ENCODE data around the gene DGCR2. TPM values are rescaled to one million over a fixed set of nuclear protein-coding genes. Genes with fewer than 3 reads are reported as not detected.

DGCR2 gene
- polyA plus RNA-seq, 1 donor (not counting 4 experiments of a cell fraction or from before 2014, with no cell fraction given), result 23.2 TPM

DNA sequence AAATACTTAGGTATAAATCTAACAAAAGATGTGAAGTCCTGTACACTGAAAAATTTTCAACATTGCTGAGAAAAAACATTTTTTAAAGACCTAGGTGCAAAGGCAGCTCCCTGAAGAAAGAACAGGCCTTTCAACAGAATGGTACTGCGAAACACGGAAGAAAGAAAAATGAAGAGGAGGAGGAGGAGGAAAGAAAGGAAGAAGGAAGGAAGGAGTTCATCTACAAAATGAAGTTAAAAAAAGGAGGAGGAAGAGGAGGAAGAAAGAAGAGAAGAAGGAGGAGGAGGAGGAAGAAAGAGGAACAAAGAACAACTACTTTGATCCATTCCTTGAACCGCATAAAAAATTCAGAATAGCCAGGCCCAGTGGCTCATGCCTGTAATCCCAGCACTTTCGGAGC lies 29.5 kb downstream of the DGCR2 start:
- Histone ChIP-seq H2AFZ (ENCODE audit: control insufficient read depth, low read length) (no peak overlapping the region), H4K20me1 (ENCODE audit: control insufficient read depth, extremely low read depth, insufficient read depth, low read length) (peaks cover 2% of the 10 kb centered on the region), H3K9me1 (ENCODE audit: control insufficient read depth, extremely low read depth, insufficient read depth, low read length) (peaks cover 2% of the 10 kb centered on the region), H3K36me3 (ENCODE audit: control insufficient read depth in 2 of 2, extremely low read depth in 1 of 2, insufficient read depth in 2 of 2, low read length in 2 of 2) (peaks cover 10% of the 10 kb centered on the region in 2 experiments), H3K4me3 (ENCODE audit: control insufficient read depth in 2 of 3, extremely low read depth in 1 of 3, insufficient read depth in 2 of 3, low read depth in 1 of 3, low read length in 3 of 3) (no peak overlapping the region), H3K4me1 (ENCODE audit: control insufficient read depth, extremely low read depth, insufficient read depth, low read length) (no peaks in the 10 kb centered on the region), H3K27ac (ENCODE audit: control insufficient read depth, insufficient read depth, low read length) (no peak overlapping the region), H3K9ac (ENCODE audit: control insufficient read depth, extremely low read depth, insufficient read depth, low read length) (no peak overlapping the region), H3K27me3 (ENCODE audit: control insufficient read depth, extremely low read depth, insufficient read depth, low read length) (no peaks in the 10 kb centered on the region), H3K79me2 (ENCODE audit: control insufficient read depth, insufficient read depth, low read length) (peaks cover 18% of the 10 kb centered on the region), H3K4me2 (ENCODE audit: control insufficient read depth, extremely low read depth, insufficient read depth, low read depth, low read length) (no peak overlapping the region), H3K9me3 (ENCODE audit: control insufficient read depth, low read depth, low read length) (no peaks in the 10 kb centered on the region)
- no peak for DNase-seq (ENCODE audit: low read depth, low spot score)
- TF ChIP-seq EZH2 (IDR thresholded peaks at IDR 0.05; ENCODE audit: low read length), result no peak
- no peak for FAIRE-seq
- dilution Hi-C loops (cut with MboI; ENCODE audit: extremely low pct_ligation_motif_present, low sequenced_read_pairs), result no loop called here

DNA sequence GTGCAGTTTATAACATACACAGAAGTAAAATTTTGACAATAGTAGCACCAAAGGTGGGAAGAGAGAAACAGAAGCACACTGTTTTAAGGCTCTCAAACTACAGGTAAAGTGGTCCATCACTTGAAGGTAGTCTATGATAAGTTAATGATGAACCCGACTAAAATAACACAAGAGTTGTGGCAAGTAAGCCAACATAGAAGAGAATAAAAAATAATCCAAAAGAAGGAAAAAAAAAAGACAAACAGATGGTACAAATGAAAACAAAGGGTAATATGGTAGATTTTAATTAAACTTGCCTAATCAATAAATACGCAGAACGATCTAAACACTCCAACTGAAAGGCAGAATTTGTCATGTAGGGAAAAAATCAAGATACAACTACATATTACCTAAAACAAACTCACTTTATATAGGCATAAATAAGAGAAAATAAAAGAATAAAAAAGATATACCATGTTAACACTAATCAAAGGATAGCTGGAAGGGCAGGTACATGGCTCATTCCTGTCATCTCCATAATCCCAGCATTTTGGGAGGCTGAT lies 31.6 kb downstream of the DGCR2 start:
- Histone ChIP-seq H3K36me3 (ENCODE audit: control insufficient read depth in 2 of 2, extremely low read depth in 1 of 2, insufficient read depth in 2 of 2, low read length in 2 of 2) (peaks cover 14 to 15% of the 10 kb centered on the region in 2 experiments), H3K9ac (ENCODE audit: control insufficient read depth, extremely low read depth, insufficient read depth, low read length) (no peak overlapping the region), H2AFZ (ENCODE audit: control insufficient read depth, low read length) (no peak overlapping the region), H3K9me3 (ENCODE audit: control insufficient read depth, low read depth, low read length) (no peaks in the 10 kb centered on the region), H3K79me2 (ENCODE audit: control insufficient read depth, insufficient read depth, low read length) (peaks cover 8% of the 10 kb centered on the region), H3K9me1 (ENCODE audit: control insufficient read depth, extremely low read depth, insufficient read depth, low read length) (no peaks in the 10 kb centered on the region), H3K4me3 (ENCODE audit: control insufficient read depth in 2 of 3, extremely low read depth in 1 of 3, insufficient read depth in 2 of 3, low read depth in 1 of 3, low read length in 3 of 3) (no peak overlapping the region), H3K27ac (ENCODE audit: control insufficient read depth, insufficient read depth, low read length) (no peak overlapping the region), H4K20me1 (ENCODE audit: control insufficient read depth, extremely low read depth, insufficient read depth, low read length) (peaks cover 4% of the 10 kb centered on the region), H3K4me2 (ENCODE audit: control insufficient read depth, extremely low read depth, insufficient read depth, low read depth, low read length) (no peak overlapping the region), H3K27me3 (ENCODE audit: control insufficient read depth, extremely low read depth, insufficient read depth, low read length) (no peaks in the 10 kb centered on the region), H3K4me1 (ENCODE audit: control insufficient read depth, extremely low read depth, insufficient read depth, low read length) (peaks cover 10% of the 10 kb centered on the region)
- DNase-seq (ENCODE audit: low read depth, low spot score) (no peak), FAIRE-seq (no peak)
- no peak for TF ChIP-seq EZH2 (IDR thresholded peaks at IDR 0.05; ENCODE audit: low read length)
- TF ChIP-seq, protein P1, sequence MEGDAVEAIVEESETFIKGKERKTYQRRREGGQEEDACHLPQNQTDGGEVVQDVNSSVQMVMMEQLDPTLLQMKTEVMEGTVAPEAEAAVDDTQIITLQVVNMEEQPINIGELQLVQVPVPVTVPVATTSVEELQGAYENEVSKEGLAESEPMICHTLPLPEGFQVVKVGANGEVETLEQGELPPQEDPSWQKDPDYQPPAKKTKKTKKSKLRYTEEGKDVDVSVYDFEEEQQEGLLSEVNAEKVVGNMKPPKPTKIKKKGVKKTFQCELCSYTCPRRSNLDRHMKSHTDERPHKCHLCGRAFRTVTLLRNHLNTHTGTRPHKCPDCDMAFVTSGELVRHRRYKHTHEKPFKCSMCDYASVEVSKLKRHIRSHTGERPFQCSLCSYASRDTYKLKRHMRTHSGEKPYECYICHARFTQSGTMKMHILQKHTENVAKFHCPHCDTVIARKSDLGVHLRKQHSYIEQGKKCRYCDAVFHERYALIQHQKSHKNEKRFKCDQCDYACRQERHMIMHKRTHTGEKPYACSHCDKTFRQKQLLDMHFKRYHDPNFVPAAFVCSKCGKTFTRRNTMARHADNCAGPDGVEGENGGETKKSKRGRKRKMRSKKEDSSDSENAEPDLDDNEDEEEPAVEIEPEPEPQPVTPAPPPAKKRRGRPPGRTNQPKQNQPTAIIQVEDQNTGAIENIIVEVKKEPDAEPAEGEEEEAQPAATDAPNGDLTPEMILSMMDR (optimal IDR thresholded peaks at IDR 0.05 in 1 of 3, IDR thresholded peaks at IDR 0.05 in 1 of 3, conservative IDR thresholded peaks at IDR 0.05 in 1 of 3; ENCODE audit: extremely low read depth in 1 of 3, insufficient read depth in 2 of 3, low read length in 3 of 3), result no peak
- dilution Hi-C loops (cut with MboI; ENCODE audit: extremely low pct_ligation_motif_present, low sequenced_read_pairs), result no loop called here

DNA sequence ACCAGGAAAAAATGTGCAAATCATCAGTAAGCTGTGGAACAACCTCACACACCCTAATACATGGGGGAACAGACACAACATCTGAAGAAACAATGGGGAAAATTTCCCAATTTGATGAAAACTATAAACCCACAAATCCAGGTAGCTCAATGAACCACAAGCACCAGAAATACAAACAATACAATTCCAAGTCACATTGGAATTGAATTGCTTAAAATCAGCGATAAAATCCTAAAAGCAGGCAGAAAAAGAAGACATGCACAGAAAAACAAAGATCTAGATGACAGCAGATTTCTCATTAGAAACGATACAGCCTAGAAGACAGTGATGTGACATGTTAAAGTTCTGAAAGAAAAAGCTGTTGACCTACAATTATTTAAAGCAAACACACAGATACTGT lies 32.0 kb downstream of the DGCR2 start:
- H3K36me3 ChIP-seq (ENCODE audit: control insufficient read depth in 2 of 2, extremely low read depth in 1 of 2, insufficient read depth in 2 of 2, low read length in 2 of 2), result peaks cover 14 to 15% of the 10 kb centered on the region in 2 experiments
- peaks cover 9% of the 10 kb centered on the region for H3K79me2 ChIP-seq (ENCODE audit: control insufficient read depth, insufficient read depth, low read length)

More for the DNA sequence above, 32.0 kb downstream of the DGCR2 start:
- Histone ChIP-seq H3K9me1 (ENCODE audit: control insufficient read depth, extremely low read depth, insufficient read depth, low read length) (no peaks in the 10 kb centered on the region), H4K20me1 (ENCODE audit: control insufficient read depth, extremely low read depth, insufficient read depth, low read length) (peaks cover 4% of the 10 kb centered on the region), H3K9ac (ENCODE audit: control insufficient read depth, extremely low read depth, insufficient read depth, low read length) (no peak overlapping the region), H3K4me3 (ENCODE audit: control insufficient read depth in 2 of 3, extremely low read depth in 1 of 3, insufficient read depth in 2 of 3, low read depth in 1 of 3, low read length in 3 of 3) (no peak overlapping the region), H3K4me2 (ENCODE audit: control insufficient read depth, extremely low read depth, insufficient read depth, low read depth, low read length) (no peak overlapping the region), H3K4me1 (ENCODE audit: control insufficient read depth, extremely low read depth, insufficient read depth, low read length) (peaks cover 10% of the 10 kb centered on the region), H2AFZ (ENCODE audit: control insufficient read depth, low read length) (no peak overlapping the region), H3K27ac (ENCODE audit: control insufficient read depth, insufficient read depth, low read length) (no peak overlapping the region), H3K9me3 (ENCODE audit: control insufficient read depth, low read depth, low read length) (no peaks in the 10 kb centered on the region), H3K27me3 (ENCODE audit: control insufficient read depth, extremely low read depth, insufficient read depth, low read length) (no peaks in the 10 kb centered on the region)
- FAIRE-seq, result no peak
- dilution Hi-C loops (cut with MboI; ENCODE audit: extremely low pct_ligation_motif_present, low sequenced_read_pairs), result no loop called here
- no peak for DNase-seq (ENCODE audit: low read depth, low spot score)
- TF ChIP-seq, protein P1 (optimal IDR thresholded peaks at IDR 0.05 in 1 of 3, IDR thresholded peaks at IDR 0.05 in 1 of 3, conservative IDR thresholded peaks at IDR 0.05 in 1 of 3; ENCODE audit: extremely low read depth in 1 of 3, insufficient read depth in 2 of 3, low read length in 3 of 3), result no peak
- TF ChIP-seq EZH2 (IDR thresholded peaks at IDR 0.05; ENCODE audit: low read length), result no peak
